ENCODE data around the gene SOX15.

DNA sequence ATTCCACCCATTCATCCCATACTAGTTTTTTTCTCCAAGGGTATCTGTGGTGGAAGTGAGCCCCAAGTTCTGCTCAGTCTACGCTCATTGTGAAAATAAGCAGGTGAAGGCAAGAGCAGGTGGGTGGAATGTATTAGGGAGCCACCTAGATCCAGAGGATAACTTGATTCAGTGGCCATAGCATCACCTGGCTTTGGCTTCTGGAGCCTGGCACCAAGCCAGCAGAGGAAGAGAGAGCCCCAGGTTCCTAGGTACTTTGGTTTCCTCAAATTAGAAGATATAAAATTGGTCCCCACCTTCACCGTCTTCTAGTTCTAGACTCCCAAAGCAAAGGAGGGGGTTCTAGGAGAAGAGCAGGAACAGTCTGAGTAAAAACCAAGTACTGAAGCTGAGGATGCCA is 20.7 kb upstream of the SOX15 start:
- TF ChIP-seq, protein P1, sequence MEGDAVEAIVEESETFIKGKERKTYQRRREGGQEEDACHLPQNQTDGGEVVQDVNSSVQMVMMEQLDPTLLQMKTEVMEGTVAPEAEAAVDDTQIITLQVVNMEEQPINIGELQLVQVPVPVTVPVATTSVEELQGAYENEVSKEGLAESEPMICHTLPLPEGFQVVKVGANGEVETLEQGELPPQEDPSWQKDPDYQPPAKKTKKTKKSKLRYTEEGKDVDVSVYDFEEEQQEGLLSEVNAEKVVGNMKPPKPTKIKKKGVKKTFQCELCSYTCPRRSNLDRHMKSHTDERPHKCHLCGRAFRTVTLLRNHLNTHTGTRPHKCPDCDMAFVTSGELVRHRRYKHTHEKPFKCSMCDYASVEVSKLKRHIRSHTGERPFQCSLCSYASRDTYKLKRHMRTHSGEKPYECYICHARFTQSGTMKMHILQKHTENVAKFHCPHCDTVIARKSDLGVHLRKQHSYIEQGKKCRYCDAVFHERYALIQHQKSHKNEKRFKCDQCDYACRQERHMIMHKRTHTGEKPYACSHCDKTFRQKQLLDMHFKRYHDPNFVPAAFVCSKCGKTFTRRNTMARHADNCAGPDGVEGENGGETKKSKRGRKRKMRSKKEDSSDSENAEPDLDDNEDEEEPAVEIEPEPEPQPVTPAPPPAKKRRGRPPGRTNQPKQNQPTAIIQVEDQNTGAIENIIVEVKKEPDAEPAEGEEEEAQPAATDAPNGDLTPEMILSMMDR (IDR thresholded peaks at IDR 0.05), result no peak
- no peak for TF ChIP-seq POLR2A (IDR thresholded peaks at IDR 0.05)

All from testis (tissue), 2 donors.